ENCODE measurements around the gene WDR70.

- TF ChIP-seq POLR2A (IDR thresholded peaks at IDR 0.05) (no peak), CTCF (IDR thresholded peaks at IDR 0.05) (no peak)
These were observed 335.6 kb downstream of the WDR70 start for GRCh38 chr5:37714756-37715155.
